ENCODE results near the gene HUWE1. TPM values are rescaled to one million over a fixed set of nuclear protein-coding genes. Genes with fewer than 3 reads are reported as not detected.
A peak's percentile ranks its signal among the peaks of the same experiment; 100 is the strongest.

Gene HUWE1
- total and polyA plus RNA-seq, 2 donors (not counting 1 experiment from before 2014, with no cell fraction given), result 52.8 to 146 TPM

GRCh38 chrX:53494436-53494835 is 192.1 kb downstream of the HUWE1 start:
- no peak overlapping the region for H3K27ac ChIP-seq (ENCODE audit: insufficient read depth, low read length)
- H3K36me3 ChIP-seq (ENCODE audit: control insufficient read depth, insufficient read depth, low read length), result no peaks in the 10 kb centered on the region
- TF ChIP-seq EZH2 (IDR thresholded peaks at IDR 0.05; ENCODE audit: low read length, missing control alignments), result no peak
- TF ChIP-seq, protein P1, sequence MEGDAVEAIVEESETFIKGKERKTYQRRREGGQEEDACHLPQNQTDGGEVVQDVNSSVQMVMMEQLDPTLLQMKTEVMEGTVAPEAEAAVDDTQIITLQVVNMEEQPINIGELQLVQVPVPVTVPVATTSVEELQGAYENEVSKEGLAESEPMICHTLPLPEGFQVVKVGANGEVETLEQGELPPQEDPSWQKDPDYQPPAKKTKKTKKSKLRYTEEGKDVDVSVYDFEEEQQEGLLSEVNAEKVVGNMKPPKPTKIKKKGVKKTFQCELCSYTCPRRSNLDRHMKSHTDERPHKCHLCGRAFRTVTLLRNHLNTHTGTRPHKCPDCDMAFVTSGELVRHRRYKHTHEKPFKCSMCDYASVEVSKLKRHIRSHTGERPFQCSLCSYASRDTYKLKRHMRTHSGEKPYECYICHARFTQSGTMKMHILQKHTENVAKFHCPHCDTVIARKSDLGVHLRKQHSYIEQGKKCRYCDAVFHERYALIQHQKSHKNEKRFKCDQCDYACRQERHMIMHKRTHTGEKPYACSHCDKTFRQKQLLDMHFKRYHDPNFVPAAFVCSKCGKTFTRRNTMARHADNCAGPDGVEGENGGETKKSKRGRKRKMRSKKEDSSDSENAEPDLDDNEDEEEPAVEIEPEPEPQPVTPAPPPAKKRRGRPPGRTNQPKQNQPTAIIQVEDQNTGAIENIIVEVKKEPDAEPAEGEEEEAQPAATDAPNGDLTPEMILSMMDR (conservative IDR thresholded peaks at IDR 0.05 in 1 of 2, IDR thresholded peaks at IDR 0.05 in 1 of 2; ENCODE audit: low read depth in 1 of 2, low read length in 2 of 2), result no peak
- H3K9me3 ChIP-seq (ENCODE audit: control insufficient read depth, insufficient read depth, low read depth, low read length), result no peaks in the 10 kb centered on the region
- no peaks in the 10 kb centered on the region for H3K4me1 ChIP-seq (ENCODE audit: control insufficient read depth, extremely low read depth, insufficient read depth, low read length)
- no peak overlapping the region for H3K9ac ChIP-seq (ENCODE audit: insufficient read depth, low read length)
- no peak overlapping the region for H2AFZ ChIP-seq (ENCODE audit: low read length)
- no peak overlapping the region for H3K4me3 ChIP-seq (replicated peaks in 1 of 4; ENCODE audit: control extremely low read depth in 1 of 4, insufficient read depth in 1 of 4, low read depth in 3 of 4, low read length in 4 of 4)
- no peaks in the 10 kb centered on the region for H3K79me2 ChIP-seq (ENCODE audit: control insufficient read depth, insufficient read depth, low read length)
- peak in 1 of 2 donors; percentile 20 for DNase-seq (ENCODE audit: low read depth in 2 of 2)
- peaks cover 6% of the 10 kb centered on the region for H3K27me3 ChIP-seq (ENCODE audit: control insufficient read depth, insufficient read depth, low read length)
- peaks cover 2% of the 10 kb centered on the region for H4K20me1 ChIP-seq (ENCODE audit: control insufficient read depth, extremely low read depth, insufficient read depth, low read length)
- H3K4me2 ChIP-seq (ENCODE audit: extremely low read depth, insufficient read depth, low read length), result no peak overlapping the region

DNA sequence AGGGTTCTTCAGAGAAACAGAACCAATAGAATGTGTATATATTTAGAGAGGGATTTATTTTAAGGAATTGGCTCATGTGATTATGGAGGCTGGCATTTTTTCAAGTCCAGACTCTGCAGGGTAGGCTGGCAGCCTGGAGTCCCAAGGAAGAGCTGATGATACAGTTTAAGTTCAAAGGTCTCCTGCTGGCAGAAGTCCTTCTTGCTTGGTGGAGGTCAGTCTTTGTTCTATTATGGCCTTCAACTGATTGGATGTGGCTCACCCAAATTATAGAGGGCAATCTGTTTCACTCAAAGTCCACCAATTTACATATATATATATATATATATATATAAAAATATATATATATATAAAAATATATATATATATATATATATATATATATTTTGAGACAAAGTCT is 200.2 kb downstream of the HUWE1 start:
- TF ChIP-seq, protein P1 (conservative IDR thresholded peaks at IDR 0.05 in 1 of 2, IDR thresholded peaks at IDR 0.05 in 1 of 2; ENCODE audit: low read depth in 1 of 2, low read length in 2 of 2), result no peak
- TF ChIP-seq EZH2 (IDR thresholded peaks at IDR 0.05; ENCODE audit: low read length, missing control alignments), result no peak
- Histone ChIP-seq H3K79me2 (ENCODE audit: control insufficient read depth, insufficient read depth, low read length) (no peaks in the 10 kb centered on the region), H3K4me1 (ENCODE audit: control insufficient read depth, extremely low read depth, insufficient read depth, low read length) (no peaks in the 10 kb centered on the region), H3K27ac (ENCODE audit: insufficient read depth, low read length) (no peak overlapping the region), H2AFZ (ENCODE audit: low read length) (no peak overlapping the region), H3K4me2 (ENCODE audit: extremely low read depth, insufficient read depth, low read length) (no peak overlapping the region), H3K36me3 (ENCODE audit: control insufficient read depth, insufficient read depth, low read length) (no peaks in the 10 kb centered on the region), H3K4me3 (replicated peaks in 1 of 4; ENCODE audit: control extremely low read depth in 1 of 4, insufficient read depth in 1 of 4, low read depth in 3 of 4, low read length in 4 of 4) (no peak overlapping the region), H4K20me1 (ENCODE audit: control insufficient read depth, extremely low read depth, insufficient read depth, low read length) (no peaks in the 10 kb centered on the region), H3K27me3 (ENCODE audit: control insufficient read depth, insufficient read depth, low read length) (peaks cover 8% of the 10 kb centered on the region), H3K9ac (ENCODE audit: insufficient read depth, low read length) (no peak overlapping the region), H3K9me3 (ENCODE audit: control insufficient read depth, insufficient read depth, low read depth, low read length) (no peaks in the 10 kb centered on the region)
- DNase-seq (ENCODE audit: low read depth in 2 of 2), result no peak

DNA sequence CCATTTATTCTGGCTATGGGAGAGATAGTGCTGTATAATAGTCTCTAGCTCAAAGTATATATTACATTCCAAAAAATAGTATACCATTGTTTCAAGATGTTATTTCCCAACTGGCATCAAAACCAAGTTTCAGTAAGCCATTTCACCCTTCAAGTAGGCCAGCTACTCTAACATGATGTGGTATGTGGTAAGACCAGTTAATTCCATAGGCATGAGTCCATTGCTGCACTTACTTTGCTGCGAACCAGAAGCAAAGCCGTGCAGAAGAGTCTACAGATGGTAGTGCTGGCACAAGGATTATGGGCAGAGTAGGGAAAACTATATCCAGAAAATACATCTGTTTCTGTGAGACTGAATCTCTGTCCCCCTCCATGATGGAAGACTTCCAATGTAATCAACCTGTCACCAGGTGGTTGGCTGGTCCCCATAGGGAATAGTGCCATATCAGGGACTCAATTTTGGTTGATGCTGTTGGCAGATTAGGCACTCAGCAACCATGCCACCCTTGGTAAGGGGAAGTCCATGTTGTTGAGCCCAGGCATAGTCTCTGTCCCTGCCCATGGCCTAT is 202.6 kb downstream of the HUWE1 start:
- Histone ChIP-seq H3K9me3 (ENCODE audit: control insufficient read depth, insufficient read depth, low read depth, low read length) (no peaks in the 10 kb centered on the region), H3K36me3 (ENCODE audit: control insufficient read depth, insufficient read depth, low read length) (no peaks in the 10 kb centered on the region), H2AFZ (ENCODE audit: low read length) (no peak overlapping the region), H3K4me2 (ENCODE audit: extremely low read depth, insufficient read depth, low read length) (no peak overlapping the region), H3K27ac (ENCODE audit: insufficient read depth, low read length) (no peak overlapping the region), H3K4me1 (ENCODE audit: control insufficient read depth, extremely low read depth, insufficient read depth, low read length) (no peaks in the 10 kb centered on the region), H4K20me1 (ENCODE audit: control insufficient read depth, extremely low read depth, insufficient read depth, low read length) (no peaks in the 10 kb centered on the region), H3K79me2 (ENCODE audit: control insufficient read depth, insufficient read depth, low read length) (no peaks in the 10 kb centered on the region), H3K4me3 (replicated peaks in 1 of 4; ENCODE audit: control extremely low read depth in 1 of 4, insufficient read depth in 1 of 4, low read depth in 3 of 4, low read length in 4 of 4) (no peak overlapping the region), H3K9ac (ENCODE audit: insufficient read depth, low read length) (no peak overlapping the region), H3K27me3 (ENCODE audit: control insufficient read depth, insufficient read depth, low read length) (peaks cover 3% of the 10 kb centered on the region)
- TF ChIP-seq, protein P1 (conservative IDR thresholded peaks at IDR 0.05 in 1 of 2, IDR thresholded peaks at IDR 0.05 in 1 of 2; ENCODE audit: low read depth in 1 of 2, low read length in 2 of 2), result no peak
- TF ChIP-seq EZH2 (IDR thresholded peaks at IDR 0.05; ENCODE audit: low read length, missing control alignments), result no peak
- DNase-seq (ENCODE audit: low read depth in 2 of 2), result peak; percentile 5 to 68

All from fibroblast of lung (primary cell).